Measurements from ENCODE around the gene KRT81.
"Not testable (repeated sequence)": the region's sequence is repeated elsewhere in the genome, so short reads cannot be mapped to it uniquely, and the experiment has no call there.

The KRT81 gene

DNA sequence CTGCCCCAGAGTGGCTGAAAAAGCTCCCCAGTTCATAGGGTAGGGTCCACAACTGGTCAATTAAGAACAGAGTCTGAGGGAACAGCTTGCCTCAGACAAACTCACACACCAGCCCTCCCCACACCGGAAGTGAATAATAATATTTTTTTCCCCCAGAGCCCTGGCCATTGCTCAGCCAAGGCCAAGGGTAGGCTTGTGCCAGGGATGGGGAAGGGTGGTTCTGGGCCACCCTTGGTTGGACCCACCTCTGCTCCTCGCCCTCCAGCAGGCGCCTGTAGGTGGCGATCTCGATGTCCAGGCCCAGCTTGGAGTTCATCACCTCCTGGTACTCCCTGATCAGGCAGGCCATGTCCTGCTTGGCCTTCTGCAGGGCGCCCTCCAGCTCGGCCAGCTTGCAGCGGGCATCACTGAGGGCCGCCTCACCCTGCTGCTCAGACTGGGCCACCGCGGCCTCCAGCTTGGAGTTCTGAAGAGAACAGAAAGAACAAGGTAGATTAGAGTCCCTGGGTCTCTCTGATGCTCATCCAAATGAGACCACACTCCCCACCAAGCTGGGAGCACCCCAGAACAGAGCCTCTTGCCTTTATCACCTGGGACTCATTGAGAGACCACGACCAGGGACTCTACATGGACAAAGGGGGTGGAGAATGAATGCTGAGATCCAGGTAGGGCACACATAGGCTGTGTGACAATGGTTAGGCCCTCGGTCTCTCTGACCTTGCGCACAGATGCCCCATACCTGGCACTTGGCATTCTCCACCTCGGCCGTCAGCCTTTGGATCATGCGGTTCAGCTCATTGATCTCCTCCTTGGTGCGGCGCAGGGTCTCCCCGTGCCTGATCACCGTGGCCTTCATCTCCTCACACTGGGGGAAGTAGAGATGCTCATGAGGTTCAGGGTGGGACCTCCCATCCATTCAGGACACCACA is 4.2 kb downstream of the KRT81 start:
- not testable (repeated sequence) for DNase-seq (ENCODE audit: extremely low read depth, low read depth); H3K4me3 ChIP-seq (replicated peaks; ENCODE audit: low read depth, low read length)

DNA sequence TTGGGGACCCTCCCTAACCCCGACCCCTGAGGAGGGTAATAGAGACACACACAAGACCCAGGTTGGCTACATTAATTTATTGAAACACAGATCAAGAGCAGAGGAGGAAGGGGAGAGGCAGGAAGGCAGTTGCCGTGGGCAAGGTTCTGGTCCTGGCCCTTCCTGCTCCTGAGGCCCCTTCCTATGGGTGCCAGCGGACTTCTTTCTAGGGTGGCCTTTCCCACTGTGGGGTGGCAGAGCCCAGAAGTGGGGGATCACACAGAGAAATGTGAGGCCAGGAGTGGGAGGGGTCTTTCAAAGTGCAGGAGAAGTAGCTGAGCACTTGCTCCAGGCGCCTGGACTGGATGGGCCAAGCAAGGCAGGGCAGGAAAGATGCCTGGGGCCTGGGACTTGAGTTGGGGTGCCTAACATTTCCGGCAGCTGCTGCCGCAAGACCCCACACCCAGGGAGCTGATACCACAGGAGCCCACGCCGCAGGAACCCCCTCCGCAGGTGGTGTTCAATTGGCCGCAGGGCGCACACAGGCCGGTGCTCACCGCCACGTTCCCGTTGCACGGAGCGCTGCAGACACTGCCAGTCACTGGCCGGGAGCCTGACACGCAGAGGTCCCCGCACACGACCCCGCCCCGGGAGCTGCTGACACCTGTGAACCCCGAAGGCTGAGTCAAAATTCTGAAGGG is 5.3 kb downstream of the KRT81 start:
- TF ChIP-seq CTCF (IDR thresholded peaks at IDR 0.05; ENCODE audit: low read depth, low read length, missing control alignments): no peak
- no peak overlapping the region for H3K4me3 ChIP-seq (replicated peaks; ENCODE audit: low read depth, low read length)
- DNase-seq (ENCODE audit: extremely low read depth, low read depth): no peak

DNA sequence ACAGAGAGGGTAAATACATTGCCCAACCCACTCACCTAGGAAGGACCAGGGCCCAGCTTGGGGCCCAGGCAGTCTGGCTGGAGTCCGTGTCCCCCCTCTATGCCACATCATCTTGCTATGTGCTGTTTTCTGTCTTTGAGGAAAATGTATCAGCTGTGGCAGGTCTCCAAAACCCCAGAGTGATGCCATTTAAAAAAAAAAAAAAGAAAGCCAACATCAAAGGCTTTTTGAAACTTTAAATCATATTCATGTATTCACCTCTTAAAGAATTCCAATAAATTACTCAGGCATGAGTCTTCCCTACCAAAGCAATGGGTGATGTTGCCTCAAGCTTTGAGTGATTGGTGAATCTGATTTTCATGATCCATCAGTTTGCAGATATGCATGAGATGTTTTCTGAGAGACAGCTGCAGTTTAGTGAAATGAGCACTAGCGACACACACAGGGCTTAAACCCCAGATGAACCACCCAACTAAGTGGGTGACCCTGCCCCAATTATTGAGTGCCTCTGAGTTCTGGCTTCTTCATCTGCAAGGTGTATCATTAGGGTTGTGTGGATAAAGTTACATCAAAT is 6.1 kb downstream of the KRT81 start:
- no peak overlapping the region for H3K4me3 ChIP-seq (replicated peaks; ENCODE audit: low read depth, low read length)
- no peak for TF ChIP-seq CTCF (IDR thresholded peaks at IDR 0.05; ENCODE audit: low read depth, low read length, missing control alignments)
- DNase-seq (ENCODE audit: extremely low read depth, low read depth): no peak

- no peak for TF ChIP-seq CTCF (IDR thresholded peaks at IDR 0.05; ENCODE audit: low read depth, low read length, missing control alignments)
- no peak overlapping the region for H3K4me3 ChIP-seq (replicated peaks; ENCODE audit: low read depth, low read length)
- no peak for DNase-seq (ENCODE audit: extremely low read depth, low read depth)
Measured at GRCh38 chr12:52284562-52285171, 6.7 kb downstream of the KRT81 start.

- H3K4me3 ChIP-seq (replicated peaks; ENCODE audit: low read depth, low read length): no peak overlapping the region
- TF ChIP-seq CTCF (IDR thresholded peaks at IDR 0.05; ENCODE audit: low read depth, low read length, missing control alignments): no peak
- DNase-seq (ENCODE audit: extremely low read depth, low read depth): peak; percentile 58
Measured at GRCh38 chr12:52280796-52281560, 10.4 kb downstream of the KRT81 start.

DNA sequence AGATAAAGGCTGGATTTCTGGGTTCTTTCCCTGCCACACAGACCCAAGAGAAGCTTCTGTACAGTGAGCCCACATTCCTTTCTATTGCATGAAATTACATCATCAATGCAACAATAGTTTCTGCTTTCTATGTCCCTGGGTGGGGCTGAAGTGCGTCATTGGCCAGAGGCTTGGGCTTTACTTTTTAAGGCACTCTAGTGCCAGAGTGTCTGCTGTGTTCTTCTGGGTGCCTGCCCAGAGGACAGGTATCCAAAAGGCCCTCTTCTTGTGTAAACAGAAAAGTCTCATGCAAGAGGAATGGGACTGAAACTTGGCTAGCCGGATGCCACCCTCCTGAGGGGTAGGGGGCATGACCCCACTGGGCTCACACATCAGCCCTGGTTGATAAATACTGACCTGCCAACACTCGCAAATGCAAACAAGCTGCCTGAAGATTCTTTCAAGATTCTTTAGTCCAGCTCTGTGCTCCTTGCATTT is 11.0 kb downstream of the KRT81 start:
- H3K4me3 ChIP-seq (replicated peaks; ENCODE audit: low read depth, low read length): no peak overlapping the region
- no peak for TF ChIP-seq CTCF (IDR thresholded peaks at IDR 0.05; ENCODE audit: low read depth, low read length, missing control alignments)
- DNase-seq (ENCODE audit: extremely low read depth, low read depth): peak; percentile 43
